Neutrophil (primary cell): ENCODE results near the gene TNFAIP8L1.

ENCODE experiments used
- H3K27ac ChIP-seq: fragments of 200-600 bp; sonication (generic); 2 replicates; pipeline ENCODE4 v1.5.1; 2016; ENCODE audit warnings: mild to moderate bottlenecking, moderate library complexity
- H3K27me3 ChIP-seq: fragments of 200-600 bp; sonication (generic); 2 replicates; pipeline ENCODE4 v1.6.0; 2016; ENCODE audit warnings: mild to moderate bottlenecking
- H3K36me3 ChIP-seq: fragments of 200-600 bp; sonication (generic); 2 replicates; pipeline ENCODE4 v1.5.1; 2017
- H3K4me1 ChIP-seq, 2 experiments: fragments of 200-600 bp in 1 of 2; sonication (generic) in 1 of 2; 1 replicate in 1 of 2; 2 replicates in 1 of 2; pipeline versions ENCODE4 v1.5.1 to v1.6.1; 2013 to 2016; ENCODE audit warnings: low read depth in 1 of 2, low read length in 1 of 2, mild to moderate bottlenecking in 1 of 2, moderate library complexity in 1 of 2; ENCODE audit not compliant: control insufficient read depth in 1 of 2, insufficient read depth in 1 of 2
- H3K4me3 ChIP-seq, 2 experiments: fragments of 200-600 bp in 1 of 2; sonication (generic) in 1 of 2; 1 replicate in 1 of 2; 2 replicates in 1 of 2; pipeline ENCODE4 v1.5.1; 2013 to 2016; ENCODE audit warnings: low read depth in 1 of 2, low read length in 1 of 2, mild to moderate bottlenecking in 1 of 2, moderate library complexity in 1 of 2
- H3K9me3 ChIP-seq: fragments of 200-600 bp; sonication (generic); 2 replicates; pipeline ENCODE4 v1.5.1; 2016
- CTCF ChIP-seq: fragments of 200-600 bp; sonication (generic); IDR thresholded peaks from 2 replicates; pipeline ENCODE4 v1.5.1; 2016; ENCODE audit warnings: antibody characterized with exemption

TNFAIP8L1 gene

GRCh38 chr19:4657835-4658234 is 18.5 kb downstream of the TNFAIP8L1 start:
- no peaks in the 10 kb centered on the region for H3K27me3 ChIP-seq
- H3K9me3 ChIP-seq = no peaks in the 10 kb centered on the region
- H3K36me3 ChIP-seq = peaks cover 81% of the 10 kb centered on the region
- no peak overlapping the region for H3K27ac ChIP-seq
- no peak for TF ChIP-seq CTCF
- no peak overlapping the region for H3K4me3 ChIP-seq
- H3K4me1 ChIP-seq = no peaks in the 10 kb centered on the region

- Histone ChIP-seq H3K4me3 (no peak overlapping the region), H3K36me3 (peaks cover 87% of the 10 kb centered on the region), H3K4me1 (no peaks in the 10 kb centered on the region), H3K27me3 (no peaks in the 10 kb centered on the region), H3K9me3 (no peaks in the 10 kb centered on the region), H3K27ac (no peak overlapping the region)
- no peak for TF ChIP-seq CTCF
These were observed 21.0 kb downstream of the TNFAIP8L1 start for GRCh38 chr19:4660181-4660791.

- H3K4me3 ChIP-seq = no peak overlapping the region
- H3K36me3 ChIP-seq = peaks cover 84% of the 10 kb centered on the region
- H3K27me3 ChIP-seq = no peaks in the 10 kb centered on the region
- no peaks in the 10 kb centered on the region for H3K9me3 ChIP-seq
- no peak overlapping the region for H3K27ac ChIP-seq
- no peak for TF ChIP-seq CTCF
- H3K4me1 ChIP-seq = no peaks in the 10 kb centered on the region
These were observed 21.7 kb downstream of the TNFAIP8L1 start for GRCh38 chr19:4660993-4661392.

GRCh38 chr19:4662020-4662695 is 22.8 kb downstream of the TNFAIP8L1 start:
- no peak for TF ChIP-seq CTCF
- H3K4me1 ChIP-seq = no peaks in the 10 kb centered on the region
- peaks cover 79% of the 10 kb centered on the region for H3K36me3 ChIP-seq
- H3K27me3 ChIP-seq = no peaks in the 10 kb centered on the region
- no peaks in the 10 kb centered on the region for H3K9me3 ChIP-seq
- no peak overlapping the region for H3K27ac ChIP-seq
- no peak overlapping the region for H3K4me3 ChIP-seq

- peaks cover 73% of the 10 kb centered on the region for H3K36me3 ChIP-seq
- H3K27ac ChIP-seq = no peak overlapping the region
- H3K27me3 ChIP-seq = no peaks in the 10 kb centered on the region
- no peaks in the 10 kb centered on the region for H3K9me3 ChIP-seq
- no peak overlapping the region for H3K4me3 ChIP-seq
- no peak for TF ChIP-seq CTCF
- no peaks in the 10 kb centered on the region for H3K4me1 ChIP-seq
These were observed 23.5 kb downstream of the TNFAIP8L1 start for GRCh38 chr19:4662812-4663211.
